H9 (cell line): ENCODE results near the gene JAG2. TPM values are rescaled to one million over a fixed set of nuclear protein-coding genes. Genes with fewer than 3 reads are reported as not detected.

Source experiments
- DNase-seq: peaks from one replicate; pipeline ENCODE4 v3.0.0-alpha.2; 2017
- H2AFZ ChIP-seq: one replicate; pipeline ENCODE4 v1.6.1; 2013; ENCODE audit warnings: mild to moderate bottlenecking, low read length, control low read depth, moderate library complexity
- H2AK5ac ChIP-seq: 2 replicates; pipeline ENCODE4 v1.6.1; 2013; ENCODE audit warnings: low read length, control low read depth, mixed read lengths; ENCODE audit not compliant: insufficient read length
- H2BK120ac ChIP-seq: one replicate; pipeline ENCODE4 v1.6.1; 2013; ENCODE audit warnings: low read depth, mild to moderate bottlenecking, low read length, control low read depth, inconsistent platforms; ENCODE audit not compliant: poor library complexity, severe bottlenecking
- H2BK12ac ChIP-seq: 2 replicates; pipeline ENCODE4 v1.6.1; 2013; ENCODE audit warnings: low read length, control low read depth, mixed read lengths, low read depth; ENCODE audit not compliant: insufficient read length
- H2BK15ac ChIP-seq: 2 replicates; pipeline ENCODE4 v1.6.1; 2013; ENCODE audit warnings: low read depth, low read length, control low read depth
- H2BK20ac ChIP-seq: one replicate; pipeline ENCODE4 v1.6.1; 2013; ENCODE audit warnings: low read depth, mild to moderate bottlenecking, low read length, control low read depth, inconsistent platforms; ENCODE audit not compliant: poor library complexity, severe bottlenecking
- H2BK5ac ChIP-seq: 2 replicates; pipeline ENCODE4 v1.6.1; 2013; ENCODE audit warnings: low read length, control low read depth, mixed read lengths; ENCODE audit not compliant: insufficient read length
- H3K14ac ChIP-seq: 2 replicates; pipeline ENCODE4 v1.6.1; 2013; ENCODE audit warnings: low read length, control low read depth; ENCODE audit not compliant: insufficient read depth
- H3K18ac ChIP-seq: 2 replicates; pipeline ENCODE4 v1.6.1; 2013; ENCODE audit warnings: low read depth, mild to moderate bottlenecking, mixed read lengths, low read length, control low read depth; ENCODE audit not compliant: insufficient read length
- H3K23ac ChIP-seq: 2 replicates; pipeline ENCODE4 v1.6.1; 2013; ENCODE audit warnings: low read length, control low read depth, mixed read lengths, low read depth; ENCODE audit not compliant: insufficient read length
- H3K23me2 ChIP-seq: 2 replicates; pipeline ENCODE4 v1.6.1; 2013; ENCODE audit warnings: low read depth, mild to moderate bottlenecking, mixed read lengths, low read length, control low read depth; ENCODE audit not compliant: insufficient read length, poor library complexity, severe bottlenecking
- H3K27ac ChIP-seq: 2 replicates; pipeline ENCODE4 v1.5.1; 2013; ENCODE audit warnings: low read length, control low read depth, mixed read lengths, low read depth; ENCODE audit not compliant: insufficient read length
- H3K27me3 ChIP-seq: 2 replicates; pipeline ENCODE4 v1.6.1; 2013; ENCODE audit warnings: low read length, control low read depth, inconsistent platforms; ENCODE audit not compliant: insufficient read depth
- H3K4ac ChIP-seq: 2 replicates; pipeline ENCODE4 v1.6.1; 2013; ENCODE audit warnings: low read depth, mild to moderate bottlenecking, control low read depth, inconsistent platforms, low read length, moderate library complexity
- H3K4me1 ChIP-seq: 2 replicates; pipeline ENCODE4 v1.6.1; 2013; ENCODE audit warnings: low read length, control low read depth, inconsistent platforms; ENCODE audit not compliant: insufficient read depth
- H3K4me2 ChIP-seq: 2 replicates; pipeline ENCODE4 v1.6.1; 2013; ENCODE audit warnings: low read length, control low read depth, mixed read lengths; ENCODE audit not compliant: insufficient read length, insufficient read depth
- H3K56ac ChIP-seq: 2 replicates; pipeline ENCODE4 v1.6.1; 2013; ENCODE audit warnings: low read depth, mild to moderate bottlenecking, mixed read lengths, low read length, control low read depth; ENCODE audit not compliant: insufficient read length
- H3K79me1 ChIP-seq: 2 replicates; pipeline ENCODE4 v1.6.1; 2013; ENCODE audit warnings: low read depth, mild to moderate bottlenecking, moderate library complexity, low read length, control low read depth, inconsistent platforms; ENCODE audit not compliant: insufficient read depth, poor library complexity, severe bottlenecking
- H3K79me2 ChIP-seq: 2 replicates; pipeline ENCODE4 v1.6.1; 2013; ENCODE audit warnings: low read length, control low read depth, inconsistent platforms; ENCODE audit not compliant: insufficient read depth
- H3K9ac ChIP-seq: 2 replicates; pipeline ENCODE4 v1.6.1; 2013; ENCODE audit warnings: low read length, control low read depth, mixed read lengths; ENCODE audit not compliant: insufficient read length; ENCODE audit errors: extremely low read depth
- H3K9me3 ChIP-seq: one replicate; pipeline ENCODE4 v1.6.1; 2013; ENCODE audit warnings: low read depth, low read length, inconsistent platforms; ENCODE audit not compliant: control insufficient read depth
- H3T11ph ChIP-seq: one replicate; pipeline ENCODE4 v1.6.1; 2013; ENCODE audit warnings: mild to moderate bottlenecking, low read length, control low read depth, inconsistent platforms
- H4K20me1 ChIP-seq: one replicate; pipeline ENCODE4 v1.6.1; 2013; ENCODE audit not compliant: control insufficient read depth, insufficient read length, insufficient read depth
- H4K5ac ChIP-seq: 2 replicates; pipeline ENCODE4 v1.6.1; 2013; ENCODE audit warnings: low read depth, mild to moderate bottlenecking, mixed read lengths, low read length, control low read depth; ENCODE audit not compliant: insufficient read length
- H4K8ac ChIP-seq: replicated peaks from 2 replicates; pipeline ENCODE4 v1.6.1; 2013; ENCODE audit warnings: low read length, control low read depth, mixed read lengths, low read depth; ENCODE audit not compliant: insufficient read length
- H4K91ac ChIP-seq: 2 replicates; pipeline ENCODE4 v1.6.1; 2013; ENCODE audit warnings: low read depth, mild to moderate bottlenecking, moderate library complexity, mixed read lengths, low read length, control low read depth; ENCODE audit not compliant: insufficient read length
- H3K27ac Mint-ChIP-seq, 3 experiments: 2 replicates in 2 of 3; 3 replicates in 1 of 3; pipeline ENCODE4 v1.8.0; 2020 to 2021; ENCODE audit warnings: mixed read lengths in 3 of 3, mild to moderate bottlenecking in 1 of 3, moderate library complexity in 1 of 3
- H3K27me3 Mint-ChIP-seq: 2 replicates; pipeline ENCODE4 v1.8.0; 2021; ENCODE audit warnings: low read depth, mild to moderate bottlenecking, moderate library complexity, mixed read lengths
- H3K36me3 Mint-ChIP-seq, 3 experiments: 2 replicates in 2 of 3; 3 replicates in 1 of 3; pipeline ENCODE4 v1.8.0; 2020 to 2021; ENCODE audit warnings: low read depth in 3 of 3, mixed read lengths in 3 of 3; ENCODE audit not compliant: insufficient read depth in 1 of 3
- H3K4me1 Mint-ChIP-seq, 2 experiments: 2 replicates each; pipeline ENCODE4 v1.8.0; 2020; ENCODE audit warnings: mixed read lengths in 2 of 2
- H3K4me3 Mint-ChIP-seq, 2 experiments: 2 replicates in 1 of 2; 3 replicates in 1 of 2; pipeline ENCODE4 v1.8.0; 2020 to 2021; ENCODE audit warnings: mild to moderate bottlenecking in 2 of 2, mixed read lengths in 2 of 2, moderate library complexity in 1 of 2
- H3K9me3 Mint-ChIP-seq, 2 experiments: 2 replicates in 1 of 2; 3 replicates in 1 of 2; pipeline ENCODE4 v1.8.0; 2020; ENCODE audit warnings: mild to moderate bottlenecking in 2 of 2, mixed read lengths in 2 of 2, moderate library complexity in 1 of 2
- CTCF ChIP-seq: fragments of 200-600 bp; sonication (generic); conservative IDR thresholded peaks from 3 replicates; pipeline ENCODE4 v1.8.0; 2021; ENCODE audit warnings: antibody characterized with exemption, mild to moderate bottlenecking
- WGBS: extraction: QIAGEN DNeasy Blood & Tissue Kit; methylation state at CpG from one replicate; pipeline ENCODE4 v1.1.7; 2013; ENCODE audit warnings: missing lambda C conversion rate, low lambda C conversion rate, mixed read lengths; ENCODE audit not compliant: insufficient read length; ENCODE audit errors: extremely low coverage; 5-methylcytosine and 5-hydroxymethylcytosine counted together
- total RNA-seq: library from RNA; stranded (reverse); gene quantifications from 2 replicates; pipeline ENCODE4 v1.2.1, GENCODE V29; 2021

Gene JAG2
- total RNA-seq, 1 experiment from 2014 or later, result 11.4 TPM

GRCh38 chr14:105098316-105098715 lies 70.3 kb downstream of the JAG2 start:
- Histone ChIP-seq H2BK5ac (no peak overlapping the region), H3K23ac (no peak overlapping the region), H3K4ac (no peak overlapping the region), H3T11ph (no peak overlapping the region), H4K8ac (no peak overlapping the region), H2BK20ac (no peak overlapping the region), H3K9me3 (peaks cover 11% of the 10 kb centered on the region), H3K79me1 (no peaks in the 10 kb centered on the region), H2BK12ac (no peak overlapping the region), H2BK15ac (no peak overlapping the region), H3K14ac (no peak overlapping the region), H2AK5ac (no peak overlapping the region), H3K18ac (no peak overlapping the region), H3K9ac (no peak overlapping the region), H3K4me2 (no peak overlapping the region), H3K27me3 (no peaks in the 10 kb centered on the region), H4K5ac (no peak overlapping the region), H4K91ac (no peak overlapping the region), H3K56ac (no peak overlapping the region), H3K27ac (no peak overlapping the region), H2BK120ac (no peak overlapping the region), H3K4me1 (no peaks in the 10 kb centered on the region), H2AFZ (no peak overlapping the region), H4K20me1 (no peaks in the 10 kb centered on the region), H3K79me2 (no peaks in the 10 kb centered on the region), H3K23me2 (peaks cover 3% of the 10 kb centered on the region)
- no CpG with 5 or more reads among the region's 8 CpGs for WGBS
- no peak for DNase-seq
- peaks cover 30 to 31% of the 10 kb centered on the region in 2 experiments for H3K9me3 Mint-ChIP-seq
- TF ChIP-seq CTCF, result no peak
- H3K27ac Mint-ChIP-seq, result no peak overlapping the region
- no peak overlapping the region for H3K4me3 Mint-ChIP-seq
- peaks cover 71% of the 10 kb centered on the region for H3K27me3 Mint-ChIP-seq
- peaks cover 0 to 8% (median 5%) of the 10 kb centered on the region in 3 experiments; a peak in 3 of 7 replicates for H3K36me3 Mint-ChIP-seq
- H3K4me1 Mint-ChIP-seq, result peaks cover 4 to 5% of the 10 kb centered on the region in 2 experiments
